NCI-H2081 (cell line): ENCODE data around the gene ORC2.

Experiments
- DNase-seq, 2 experiments: peaks; one replicate each; lab custom pipeline; 2025; lab: John Stamatoyannopoulos, UW

ORC2 gene

DNA sequence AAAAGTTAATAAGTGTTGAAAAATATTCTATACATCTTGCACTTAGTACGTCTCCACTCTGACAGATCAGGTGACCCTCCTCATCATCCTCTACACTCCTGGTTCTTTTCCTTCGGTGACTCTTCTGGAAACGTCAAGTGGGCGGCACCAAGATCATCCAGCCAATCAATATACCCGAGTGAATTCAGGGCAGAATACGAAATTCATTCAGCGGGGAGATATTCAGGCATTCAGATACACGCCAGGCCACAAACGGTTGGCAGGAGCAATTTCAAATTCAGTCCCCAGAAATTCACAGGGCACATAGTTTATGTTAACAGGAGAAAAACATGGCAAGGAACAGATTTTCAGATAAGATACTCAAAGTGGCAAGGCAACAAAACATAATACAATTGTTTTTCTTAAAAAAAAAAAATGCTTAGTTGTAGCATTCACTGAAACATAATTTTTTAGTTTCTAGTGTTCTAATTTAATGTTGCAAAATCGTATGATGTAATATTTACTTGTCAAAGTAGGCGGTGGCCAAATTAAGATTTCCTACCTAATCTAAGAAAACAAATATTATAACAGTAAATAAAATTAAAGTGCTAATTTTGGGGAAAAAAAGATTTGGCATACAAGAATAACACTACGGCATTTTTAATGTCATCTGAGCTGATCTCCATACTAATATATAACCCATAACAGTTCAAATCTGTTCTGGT is 103.2 kb downstream of the ORC2 start:
- DNase-seq = peak in 1 of 2 experiments; percentile 23
